PC-3 (cell line): ENCODE results near the gene KIAA0513.

Experiments used
- CTCF ChIP-seq: fragments of 300-600 bp; sonication (generic); conservative IDR thresholded peaks from 2 replicates; pipeline ENCODE4 v1.5.1; 2017; ENCODE audit warnings: antibody characterized with exemption, low read depth, mild to moderate bottlenecking, low read length
- EZH2 ChIP-seq: fragments of 300-600 bp; sonication (generic); IDR thresholded peaks from one replicate; pipeline ENCODE4 v1.6.1; 2017; ENCODE audit warnings: antibody characterized with exemption, mild to moderate bottlenecking, low read length; ENCODE audit not compliant: unreplicated experiment
- EZH2phosphoT487 ChIP-seq: fragments of 300-600 bp; sonication (generic); IDR thresholded peaks from 2 replicates; pipeline ENCODE4 v1.6.1; 2018; ENCODE audit warnings: mild to moderate bottlenecking, antibody characterized with exemption, low read length, borderline replicate concordance

- TF ChIP-seq CTCF = no peak
- TF ChIP-seq EZH2phosphoT487 = no peak
- no peak for TF ChIP-seq EZH2
These were observed 8.8 kb downstream of the KIAA0513 start for GRCh38 chr16:85036236-85037049.
